K562 (cell line): ENCODE results near the gene AWAT1.
"Not testable (repeated sequence)": the region's sequence is repeated elsewhere in the genome, so short reads cannot be mapped to it uniquely, and the experiment has no call there.

Experiments
- E2F1 ChIP-seq: sonication (generic); formaldehyde crosslinking; IDR thresholded peaks from 2 replicates; pipeline ENCODE4 v1.8.1; 2023; ENCODE audit warnings: mild to moderate bottlenecking, missing genetic modification reagents, moderate library complexity
- NFIC ChIP-seq: fragments of 450-650 bp; IDR thresholded peaks from 2 replicates; pipeline ENCODE4 v1.6.1; 2017; ENCODE audit warnings: mild to moderate bottlenecking, inconsistent platforms
- PHF20 ChIP-seq: fragments of 450-650 bp; IDR thresholded peaks from 2 replicates; pipeline ENCODE4 v1.6.1; 2018; ENCODE audit not compliant: partially characterized antibody
- POU5F1 ChIP-seq: fragments of 150-350 bp; IDR thresholded peaks from 2 replicates; pipeline ENCODE4 v1.6.1; 2014; ENCODE audit warnings: borderline replicate concordance, low read length, low read depth, mild to moderate bottlenecking; ENCODE audit not compliant: partially characterized antibody
- RAD21 ChIP-seq, 2 experiments: fragments of 250-450 bp in 1 of 2; fragments of 450-650 bp in 1 of 2; sonication (Bioruptor Pico) in 1 of 2; formaldehyde crosslinking in 1 of 2; IDR thresholded peaks in 1 of 2; conservative IDR thresholded peaks in 1 of 2; 2 replicates each; pipeline versions ENCODE4 v1.4.0 to v1.8.0; 2020 to 2022; ENCODE audit warnings: mild to moderate bottlenecking in 2 of 2, moderate library complexity in 1 of 2
- STAG1 ChIP-seq: sonication (generic); formaldehyde crosslinking; IDR thresholded peaks from 2 replicates; pipeline ENCODE4 v1.5.0; 2020; ENCODE audit warnings: missing genetic modification reagents, borderline replicate concordance

GRCh38 chrX:70209570-70209969, 24.9 kb upstream of the AWAT1 start:
- TF ChIP-seq PHF20; STAG1 (CRISPR knock-in tag); NFIC; RAD21 (CRISPR knock-in tag; conservative IDR thresholded peaks at IDR 0.05 in 1 of 2, IDR thresholded peaks at IDR 0.05 in 1 of 2); E2F1 (CRISPR knock-in tag); POU5F1: not testable (repeated sequence)
